HuH-7 (cell line): ENCODE data around the gene ZNF615.
"Not testable (repeated sequence)": the region's sequence is repeated elsewhere in the genome, so short reads cannot be mapped to it uniquely, and the experiment has no call there.

Experiments
- DNase-seq: peaks from one replicate; pipeline ENCODE4 v3.0.0; 2011; ENCODE audit warnings: low spot score

ZNF615 gene

DNA sequence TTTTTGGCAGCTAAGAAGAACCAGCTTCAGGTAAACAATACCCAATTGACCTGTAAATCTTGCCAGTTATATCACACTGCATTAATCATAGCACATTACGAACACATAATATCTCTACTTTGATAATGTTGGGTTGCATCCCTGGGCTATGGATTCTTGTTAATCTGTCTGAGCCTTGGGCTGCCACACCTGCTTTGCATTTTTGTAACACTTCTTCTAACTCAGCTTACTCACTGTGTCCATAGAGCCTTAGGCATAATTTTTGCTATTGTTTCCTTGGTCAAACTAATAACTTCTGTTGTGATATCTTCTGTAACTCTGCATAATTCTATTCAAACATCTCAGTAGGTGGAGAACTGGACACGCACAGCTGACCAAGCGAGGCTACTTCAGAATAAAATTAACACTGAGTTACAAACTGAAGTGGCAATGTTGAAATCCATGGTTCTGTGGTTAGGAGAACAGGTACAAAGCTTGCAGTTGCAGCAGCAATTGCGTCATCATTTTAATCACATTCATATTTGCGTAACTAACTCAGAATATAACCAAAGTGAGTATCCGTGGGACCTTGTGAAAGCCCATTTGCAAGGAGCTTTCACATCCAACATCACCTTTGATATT, 27.8 kb downstream of the ZNF615 start:
- DNase-seq, result no peak

GRCh38 chr19:51978882-51979281, 29.1 kb downstream of the ZNF615 start:
- no peak for DNase-seq

- no peak for DNase-seq
These were observed 30.7 kb downstream of the ZNF615 start for GRCh38 chr19:51977346-51977745.

GRCh38 chr19:51976852-51977251, 31.2 kb downstream of the ZNF615 start:
- no peak for DNase-seq

DNA sequence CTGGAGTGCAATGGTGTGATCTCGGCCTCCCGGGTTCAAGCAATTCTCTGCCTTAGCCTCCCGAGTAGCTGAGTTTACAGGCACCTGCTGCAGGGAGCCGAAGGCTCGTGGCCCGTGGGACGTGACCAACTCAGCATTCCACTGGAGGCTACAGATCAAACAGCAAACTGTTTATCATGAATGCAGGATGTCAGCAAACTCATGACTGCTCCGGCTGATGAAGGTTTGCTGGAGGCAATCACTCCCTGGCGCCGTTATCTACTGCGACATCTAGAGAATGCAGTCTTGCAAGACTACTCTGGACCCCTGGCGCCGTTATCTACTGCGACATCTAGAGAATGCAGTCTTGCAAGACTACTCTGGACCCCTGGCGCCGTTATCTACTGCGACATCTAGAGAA, 32.2 kb downstream of the ZNF615 start:
- DNase-seq, result not testable (repeated sequence)

DNA sequence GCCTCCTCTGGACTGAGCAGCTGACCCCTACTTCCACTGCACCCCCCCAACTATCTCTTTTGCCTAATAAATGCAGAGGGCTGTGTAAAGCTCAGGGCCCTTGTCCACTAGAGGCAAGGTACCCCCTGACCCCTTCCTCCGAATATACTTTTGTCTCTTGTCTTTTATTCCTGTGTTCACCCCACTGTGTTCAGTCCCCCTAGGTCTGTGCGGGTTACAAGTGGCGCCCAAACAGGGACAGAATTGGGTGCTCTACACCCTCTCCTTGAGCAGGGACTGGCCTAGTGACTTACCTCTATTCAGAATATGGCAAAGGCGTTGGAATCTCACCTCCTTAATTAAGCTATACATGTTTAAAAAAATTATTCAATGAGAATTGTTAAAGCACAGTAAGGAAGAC, 36.4 kb downstream of the ZNF615 start:
- no peak for DNase-seq

GRCh38 chr19:51970718-51971117, 37.3 kb downstream of the ZNF615 start:
- DNase-seq, result no peak

GRCh38 chr19:51965583-51965982, 42.4 kb downstream of the ZNF615 start:
- no peak for DNase-seq

- DNase-seq, result not testable (repeated sequence)
These were observed 47.3 kb downstream of the ZNF615 start for GRCh38 chr19:51960621-51961233.

GRCh38 chr19:51959791-51960190, 48.2 kb downstream of the ZNF615 start:
- no peak for DNase-seq

DNA sequence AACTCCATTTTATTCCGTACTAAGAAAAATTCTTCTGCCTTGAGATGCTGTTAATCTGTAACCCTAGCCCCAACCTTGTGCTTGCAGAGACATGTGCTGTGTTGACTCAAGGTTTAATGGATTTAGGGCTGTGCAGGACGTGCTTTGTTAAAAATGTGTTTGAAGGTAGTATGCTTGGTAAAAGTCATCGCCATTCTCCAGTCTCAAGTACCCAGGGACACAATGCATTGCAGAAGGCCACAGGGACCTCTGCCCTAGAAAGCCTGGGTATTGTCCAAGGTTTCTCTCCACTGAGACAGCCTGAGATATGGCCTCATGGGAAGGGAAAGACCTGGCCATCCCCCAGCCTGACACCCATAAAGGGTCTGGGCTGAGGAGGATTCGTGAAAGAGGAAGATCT, 50.2 kb downstream of the ZNF615 start:
- DNase-seq, result not testable (repeated sequence)

DNA sequence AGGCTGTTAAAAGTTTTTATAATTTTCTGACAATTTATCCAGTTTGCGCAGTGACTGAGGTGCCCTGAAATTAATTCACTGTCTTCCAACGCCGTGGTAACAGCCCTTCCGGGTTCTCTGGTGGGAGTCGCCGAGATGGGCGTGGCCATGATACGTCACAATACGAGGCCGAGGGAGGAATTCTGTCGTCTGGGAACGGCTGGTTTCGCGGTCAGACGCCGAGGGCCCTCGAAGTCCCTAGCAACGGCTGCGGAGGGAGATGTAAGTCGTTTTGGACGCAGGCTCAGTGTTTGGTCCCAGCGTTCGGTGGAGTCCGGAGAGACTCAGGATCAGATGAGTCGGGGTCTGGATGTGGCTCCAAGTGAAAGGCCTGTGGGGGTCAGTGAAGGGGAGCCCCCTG, 59.0 kb downstream of the ZNF615 start:
- DNase-seq, result no peak

DNA sequence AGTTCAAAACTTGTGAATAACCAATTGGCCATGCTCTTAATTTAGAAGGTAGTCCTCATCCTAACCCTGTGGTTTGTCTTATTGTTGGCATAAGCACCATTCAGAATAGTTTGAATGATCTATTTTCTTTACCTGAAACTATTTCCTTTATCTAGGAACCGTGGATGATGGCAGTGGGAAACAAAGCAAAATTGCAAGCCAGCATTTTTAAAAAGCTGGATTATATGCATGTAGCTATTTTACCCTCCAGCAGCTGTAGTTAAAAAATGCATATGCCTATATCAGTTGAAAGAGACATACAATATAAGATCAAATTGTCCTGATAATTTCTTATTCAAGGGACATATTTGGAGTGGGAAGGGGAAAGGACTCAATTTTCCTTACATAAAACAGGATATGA, 61.4 kb downstream of the ZNF615 start:
- DNase-seq, result no peak

GRCh38 chr19:51944798-51945552, 63.0 kb downstream of the ZNF615 start:
- DNase-seq, result no peak
